HepG2 (cell line): ENCODE results near the gene B4GALT3. TPM values are rescaled to one million over a fixed set of nuclear protein-coding genes. Genes with fewer than 3 reads are reported as not detected.

Source experiments
- CAMTA2 ChIP-seq: sonication (generic); formaldehyde crosslinking; IDR thresholded peaks from 2 replicates; pipeline ENCODE4 v1.4.0; 2020; ENCODE audit warnings: mild to moderate bottlenecking, missing genetic modification reagents, borderline replicate concordance
- MLX ChIP-seq: IDR thresholded peaks from 2 replicates; pipeline ENCODE4 v1.6.1; 2016
- POLR2A ChIP-seq, 2 experiments: IDR thresholded peaks; 2 replicates each; pipeline ENCODE4 v1.6.1; 2011; ENCODE audit warnings: low read depth in 2 of 2, low read length in 2 of 2, mild to moderate bottlenecking in 1 of 2, moderate library complexity in 1 of 2; ENCODE audit not compliant: insufficient read depth in 1 of 2
- POLR2G ChIP-seq: fragments of 200-400 bp; formaldehyde crosslinking; IDR thresholded peaks from 2 replicates; pipeline ENCODE4 v1.6.1; 2018; ENCODE audit warnings: mild to moderate bottlenecking, low read depth, low read length, moderate library complexity
- SALL1 ChIP-seq: sonication (generic); formaldehyde crosslinking; IDR thresholded peaks from 2 replicates; pipeline ENCODE4 v1.8.0; 2022; ENCODE audit warnings: mild to moderate bottlenecking, missing genetic modification reagents
- SNAPC4 ChIP-seq: sonication (generic); formaldehyde crosslinking; IDR thresholded peaks from 2 replicates; pipeline ENCODE4 v1.4.0; 2020; ENCODE audit warnings: mild to moderate bottlenecking, missing genetic modification reagents
- SP2 ChIP-seq: sonication (generic); formaldehyde crosslinking; IDR thresholded peaks from 2 replicates; pipeline ENCODE4 v1.5.1; 2020; ENCODE audit warnings: mild to moderate bottlenecking, missing genetic modification reagents
- SSRP1 ChIP-seq: IDR thresholded peaks from 2 replicates; pipeline ENCODE4 v1.6.1; 2016; ENCODE audit warnings: control low read depth
- ZFP82 ChIP-seq: sonication (generic); formaldehyde crosslinking; IDR thresholded peaks from 2 replicates; pipeline ENCODE4 v1.5.1; 2020; ENCODE audit warnings: mild to moderate bottlenecking, missing genetic modification reagents, borderline replicate concordance
- ZNF12 ChIP-seq: sonication (generic); formaldehyde crosslinking; IDR thresholded peaks from 2 replicates; pipeline ENCODE4 v1.5.0; 2020; ENCODE audit warnings: missing genetic modification reagents
- ZNF224 ChIP-seq: sonication (generic); formaldehyde crosslinking; IDR thresholded peaks from 2 replicates; pipeline ENCODE4 v1.5.0; 2020; ENCODE audit warnings: mild to moderate bottlenecking, missing genetic modification reagents
- ZNF570 ChIP-seq: sonication (generic); formaldehyde crosslinking; IDR thresholded peaks from 2 replicates; pipeline ENCODE4 v1.4.0; 2020; ENCODE audit warnings: mild to moderate bottlenecking, missing genetic modification reagents, borderline replicate concordance
- ZNF709 ChIP-seq: sonication (generic); formaldehyde crosslinking; IDR thresholded peaks from 2 replicates; pipeline ENCODE4 v1.5.0; 2020; ENCODE audit warnings: mild to moderate bottlenecking, missing genetic modification reagents
- ZNF800 ChIP-seq: sonication (generic); formaldehyde crosslinking; IDR thresholded peaks from 2 replicates; pipeline ENCODE4 v1.4.0; 2020; ENCODE audit warnings: missing genetic modification reagents
- ZNF883 ChIP-seq: sonication (generic); formaldehyde crosslinking; IDR thresholded peaks from 2 replicates; pipeline ENCODE4 v1.5.1; 2020; ENCODE audit warnings: mild to moderate bottlenecking, missing genetic modification reagents; ENCODE audit errors: not compliant biosample characterization
- polyA plus RNA-seq, 8 experiments: library from polyadenylated mRNA; depleted of rRNA in 3 of 8; stranded (reverse) in 7 of 8; unstranded in 1 of 8; fragments of >200 nt; fragmentation: Illumina TruSeq in 4 of 8; extraction: Trizol in 4 of 8; gene quantifications; 2 replicates each; pipeline versions ENCODE4 v1.2.1 to v1.2.3, GENCODE V29; 2011 to 2016; ENCODE audit warnings: low read depth in 4 of 8, missing spikeins in 1 of 8, mixed read lengths in 1 of 8; ENCODE audit not compliant: insufficient read depth in 1 of 8
- total RNA-seq, 5 experiments: library from RNA; depleted of rRNA; stranded (reverse); fragments of >200 nt; fragmentation: Illumina TruSeq; extraction: Trizol; gene quantifications; 2 replicates each; pipeline ENCODE4 v1.2.3, GENCODE V29; 2016; ENCODE audit warnings: low read depth in 1 of 5
- TF ChIP-seq, protein P1 (sequence below), 2 experiments: fragments of 450-650 bp in 1 of 2; sonication (generic) in 1 of 2; formaldehyde crosslinking; IDR thresholded peaks; 2 replicates each; pipeline versions ENCODE4 v1.5.0 to v1.8.0; 2020 to 2022; ENCODE audit warnings: mild to moderate bottlenecking in 1 of 2, missing genetic modification reagents in 1 of 2

The B4GALT3 gene
- total and polyA plus RNA-seq, 2 of the 13 experiments (the other 11 are each of a cell fraction or from before 2014, with no cell fraction given), result 35.6 to 40.4 TPM

DNA sequence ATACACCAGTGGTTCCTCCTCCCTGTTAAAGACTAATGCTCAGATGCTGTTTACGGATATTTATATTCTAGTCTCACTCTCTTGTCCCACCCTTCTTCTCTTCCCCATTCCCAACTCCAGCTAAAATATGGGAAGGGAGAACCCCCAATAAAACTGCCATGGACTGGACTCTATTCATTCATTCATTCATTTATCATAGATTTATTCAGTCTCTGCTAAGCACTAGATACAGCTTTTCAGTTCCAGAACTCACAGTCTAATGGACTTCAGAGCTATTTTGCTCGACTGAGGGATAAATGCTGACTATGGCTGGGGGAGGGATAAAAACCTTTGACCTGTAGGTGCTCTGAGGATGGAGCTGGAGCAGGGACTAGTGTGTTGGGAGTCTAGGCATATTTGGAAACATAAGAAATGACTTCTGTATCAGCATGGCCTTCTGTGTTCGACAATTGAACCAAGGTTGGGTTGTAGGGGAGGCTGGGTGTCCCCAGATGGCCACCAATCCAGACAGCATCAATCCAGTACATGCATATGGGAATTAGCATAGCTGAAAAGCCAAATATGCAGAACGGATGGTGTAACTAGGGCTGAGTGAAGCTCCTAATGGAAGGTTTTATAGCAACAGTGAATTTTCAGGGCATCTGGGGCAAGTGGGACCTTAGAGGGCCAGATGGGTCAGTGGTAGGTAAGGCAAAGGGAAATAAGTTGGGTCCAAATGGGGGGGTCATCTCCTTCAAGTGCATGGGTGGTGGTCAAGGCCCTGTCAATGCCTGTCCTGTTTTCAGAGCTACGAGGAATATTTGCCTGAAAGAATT lies 42.0 kb upstream of the B4GALT3 start (continued):
- TF ChIP-seq ZNF800 (CRISPR knock-in tag) (0 out of 2 replicates have a peak, but pooled peaks have one; percentile 17), ZNF12 (0 out of 2 replicates have a peak, but pooled peaks have one; percentile 13), CAMTA2 (peak; percentile 15; the same call in 1 of the 2 replicates), POLR2G (peak; percentile 79), ZFP82 (CRISPR knock-in tag) (0 out of 2 replicates have a peak, but pooled peaks have one; percentile 7), SSRP1 (CRISPR knock-in tag) (peak; percentile 72; the same call in 1 of the 2 replicates), MLX (CRISPR knock-in tag) (no peak), SALL1 (peak; percentile 24; the same call in 1 of the 2 replicates), ZNF883 (CRISPR knock-in tag) (peak; percentile 58), ZNF224 (CRISPR knock-in tag) (no peak), ZNF709 (CRISPR knock-in tag) (peak; percentile 62; the same call in 1 of the 2 replicates), SNAPC4 (no peak), ZNF570 (CRISPR knock-in tag) (no peak), SP2 (no peak), POLR2A (IDR thresholded peaks at IDR 0.05; ENCODE audit: insufficient read depth in 1 of 2, low read depth in 2 of 2, low read length in 2 of 2) (peak in 1 of 2 experiments; percentile 66; a peak in 2 of 4 replicates)
- TF ChIP-seq, protein P1, sequence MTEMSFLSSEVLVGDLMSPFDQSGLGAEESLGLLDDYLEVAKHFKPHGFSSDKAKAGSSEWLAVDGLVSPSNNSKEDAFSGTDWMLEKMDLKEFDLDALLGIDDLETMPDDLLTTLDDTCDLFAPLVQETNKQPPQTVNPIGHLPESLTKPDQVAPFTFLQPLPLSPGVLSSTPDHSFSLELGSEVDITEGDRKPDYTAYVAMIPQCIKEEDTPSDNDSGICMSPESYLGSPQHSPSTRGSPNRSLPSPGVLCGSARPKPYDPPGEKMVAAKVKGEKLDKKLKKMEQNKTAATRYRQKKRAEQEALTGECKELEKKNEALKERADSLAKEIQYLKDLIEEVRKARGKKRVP (CRISPR knock-in tag; IDR thresholded peaks at IDR 0.05), result 0 out of 4 replicates have a peak, but pooled peaks of 1 of the 2 experiments have one; percentile 13
